ENCODE data around the gene USO1.

- TF ChIP-seq EZH2 (IDR thresholded peaks at IDR 0.05) (no peak), POLR2AphosphoS5 (IDR thresholded peaks at IDR 0.05; ENCODE audit: borderline replicate concordance, low read depth, low read length) (no peak)
Measured at GRCh38 chr4:75858721-75859120, 134.3 kb downstream of the USO1 start.
